Measurements from ENCODE around the gene ANAPC13.

ANAPC13 gene
- 11.4 to 20.9 (median 13.0) reads per million in 3 donors for total RNA-seq

- Histone ChIP-seq H3K27ac (ENCODE audit: insufficient read depth, low read length, poor library complexity, severe bottlenecking) (peak within 1 kb of the TSS; percentile 88), H3K27me3 (replicated peaks; ENCODE audit: control insufficient read depth, insufficient read depth, low read length, poor library complexity, severe bottlenecking) (no peaks in the 10 kb centered on the region), H3K4me3 (ENCODE audit: insufficient read depth, low read depth, low read length, poor library complexity, severe bottlenecking) (peak within 1 kb of the TSS; percentile 80), H3K9me3 (ENCODE audit: control insufficient read depth, low read length) (no peaks in the 10 kb centered on the region), H3K36me3 (ENCODE audit: control insufficient read depth, insufficient read depth, low read length) (peaks cover 17% of the 10 kb centered on the region), H3K4me1 (ENCODE audit: control insufficient read depth, insufficient read depth, low read length, poor library complexity, severe bottlenecking) (peaks cover 7% of the 10 kb centered on the region)
- DNase-seq: peak; percentile 90 to 94 (median 90)
Observed at GRCh38 chr3:134485718-134486576, at the start of gene ANAPC13, which contains the start of gene CEP63. ANAPC13 (minus strand) TSS chr3:134485985; CDS start chr3:134482904, 3,081 bp downstream. CEP63 (plus strand) TSS chr3:134486057; CDS start chr3:134495321, 9,264 bp downstream.

- no peaks in the 10 kb centered on the region for H3K27me3 ChIP-seq (replicated peaks; ENCODE audit: control insufficient read depth, insufficient read depth, low read length, poor library complexity, severe bottlenecking)
- H3K4me1 ChIP-seq (ENCODE audit: control insufficient read depth, insufficient read depth, low read length, poor library complexity, severe bottlenecking): no peaks in the 10 kb centered on the region
- no peak overlapping the region for H3K4me3 ChIP-seq (ENCODE audit: insufficient read depth, low read depth, low read length, poor library complexity, severe bottlenecking)
- no peak overlapping the region for H3K27ac ChIP-seq (ENCODE audit: insufficient read depth, low read length, poor library complexity, severe bottlenecking)
- no peak for DNase-seq
- H3K36me3 ChIP-seq (ENCODE audit: control insufficient read depth, insufficient read depth, low read length): peaks cover 26% of the 10 kb centered on the region
- H3K9me3 ChIP-seq (ENCODE audit: control insufficient read depth, low read length): no peaks in the 10 kb centered on the region
Observed at GRCh38 chr3:134535186-134535970, 49.6 kb upstream of the ANAPC13 start.

- Histone ChIP-seq H3K36me3 (ENCODE audit: control insufficient read depth, insufficient read depth, low read length) (peaks cover 23% of the 10 kb centered on the region), H3K9me3 (ENCODE audit: control insufficient read depth, low read length) (no peaks in the 10 kb centered on the region), H3K27ac (ENCODE audit: insufficient read depth, low read length, poor library complexity, severe bottlenecking) (no peak overlapping the region), H3K27me3 (replicated peaks; ENCODE audit: control insufficient read depth, insufficient read depth, low read length, poor library complexity, severe bottlenecking) (no peaks in the 10 kb centered on the region), H3K4me3 (ENCODE audit: insufficient read depth, low read depth, low read length, poor library complexity, severe bottlenecking) (no peak overlapping the region), H3K4me1 (ENCODE audit: control insufficient read depth, insufficient read depth, low read length, poor library complexity, severe bottlenecking) (no peaks in the 10 kb centered on the region)
- no peak for DNase-seq
Observed at GRCh38 chr3:134533493-134533892, 47.7 kb upstream of the ANAPC13 start.

- no peaks in the 10 kb centered on the region for H3K36me3 ChIP-seq (ENCODE audit: control insufficient read depth, insufficient read depth, low read length)
- H3K4me3 ChIP-seq (ENCODE audit: insufficient read depth, low read depth, low read length, poor library complexity, severe bottlenecking): no peak overlapping the region
- no peaks in the 10 kb centered on the region for H3K27me3 ChIP-seq (replicated peaks; ENCODE audit: control insufficient read depth, insufficient read depth, low read length, poor library complexity, severe bottlenecking)
- DNase-seq: no peak
- no peaks in the 10 kb centered on the region for H3K4me1 ChIP-seq (ENCODE audit: control insufficient read depth, insufficient read depth, low read length, poor library complexity, severe bottlenecking)
- no peak overlapping the region for H3K27ac ChIP-seq (ENCODE audit: insufficient read depth, low read length, poor library complexity, severe bottlenecking)
- H3K9me3 ChIP-seq (ENCODE audit: control insufficient read depth, low read length): peaks cover 4% of the 10 kb centered on the region
Observed at GRCh38 chr3:134527538-134528186, 41.9 kb upstream of the ANAPC13 start.

GRCh38 chr3:134527037-134527436, 41.3 kb upstream of the ANAPC13 start:
- Histone ChIP-seq H3K4me3 (ENCODE audit: insufficient read depth, low read depth, low read length, poor library complexity, severe bottlenecking) (no peak overlapping the region), H3K4me1 (ENCODE audit: control insufficient read depth, insufficient read depth, low read length, poor library complexity, severe bottlenecking) (no peaks in the 10 kb centered on the region), H3K27me3 (replicated peaks; ENCODE audit: control insufficient read depth, insufficient read depth, low read length, poor library complexity, severe bottlenecking) (no peaks in the 10 kb centered on the region), H3K36me3 (ENCODE audit: control insufficient read depth, insufficient read depth, low read length) (no peaks in the 10 kb centered on the region), H3K27ac (ENCODE audit: insufficient read depth, low read length, poor library complexity, severe bottlenecking) (no peak overlapping the region), H3K9me3 (ENCODE audit: control insufficient read depth, low read length) (peaks cover 4% of the 10 kb centered on the region)
- no peak for DNase-seq

GRCh38 chr3:134526319-134526718, 40.5 kb upstream of the ANAPC13 start:
- no peak for DNase-seq
- Histone ChIP-seq H3K27ac (ENCODE audit: insufficient read depth, low read length, poor library complexity, severe bottlenecking) (no peak overlapping the region), H3K4me1 (ENCODE audit: control insufficient read depth, insufficient read depth, low read length, poor library complexity, severe bottlenecking) (no peaks in the 10 kb centered on the region), H3K9me3 (ENCODE audit: control insufficient read depth, low read length) (peaks cover 4% of the 10 kb centered on the region), H3K27me3 (replicated peaks; ENCODE audit: control insufficient read depth, insufficient read depth, low read length, poor library complexity, severe bottlenecking) (no peaks in the 10 kb centered on the region), H3K4me3 (ENCODE audit: insufficient read depth, low read depth, low read length, poor library complexity, severe bottlenecking) (no peak overlapping the region), H3K36me3 (ENCODE audit: control insufficient read depth, insufficient read depth, low read length) (no peaks in the 10 kb centered on the region)

GRCh38 chr3:134525293-134525692, 39.5 kb upstream of the ANAPC13 start:
- Histone ChIP-seq H3K27ac (ENCODE audit: insufficient read depth, low read length, poor library complexity, severe bottlenecking) (no peak overlapping the region), H3K4me1 (ENCODE audit: control insufficient read depth, insufficient read depth, low read length, poor library complexity, severe bottlenecking) (no peaks in the 10 kb centered on the region), H3K36me3 (ENCODE audit: control insufficient read depth, insufficient read depth, low read length) (no peaks in the 10 kb centered on the region), H3K4me3 (ENCODE audit: insufficient read depth, low read depth, low read length, poor library complexity, severe bottlenecking) (no peak overlapping the region), H3K9me3 (ENCODE audit: control insufficient read depth, low read length) (peaks cover 4% of the 10 kb centered on the region), H3K27me3 (replicated peaks; ENCODE audit: control insufficient read depth, insufficient read depth, low read length, poor library complexity, severe bottlenecking) (no peaks in the 10 kb centered on the region)
- no peak for DNase-seq

- Histone ChIP-seq H3K27me3 (replicated peaks; ENCODE audit: control insufficient read depth, insufficient read depth, low read length, poor library complexity, severe bottlenecking) (no peaks in the 10 kb centered on the region), H3K4me3 (ENCODE audit: insufficient read depth, low read depth, low read length, poor library complexity, severe bottlenecking) (no peak overlapping the region), H3K27ac (ENCODE audit: insufficient read depth, low read length, poor library complexity, severe bottlenecking) (no peak overlapping the region), H3K9me3 (ENCODE audit: control insufficient read depth, low read length) (peaks cover 4% of the 10 kb centered on the region), H3K4me1 (ENCODE audit: control insufficient read depth, insufficient read depth, low read length, poor library complexity, severe bottlenecking) (no peaks in the 10 kb centered on the region), H3K36me3 (ENCODE audit: control insufficient read depth, insufficient read depth, low read length) (no peaks in the 10 kb centered on the region)
- DNase-seq: no peak
Observed at GRCh38 chr3:134522541-134522940, 36.8 kb upstream of the ANAPC13 start.

GRCh38 chr3:134517791-134518190, 32.0 kb upstream of the ANAPC13 start:
- Histone ChIP-seq H3K4me3 (ENCODE audit: insufficient read depth, low read depth, low read length, poor library complexity, severe bottlenecking) (no peak overlapping the region), H3K9me3 (ENCODE audit: control insufficient read depth, low read length) (no peaks in the 10 kb centered on the region), H3K4me1 (ENCODE audit: control insufficient read depth, insufficient read depth, low read length, poor library complexity, severe bottlenecking) (no peaks in the 10 kb centered on the region), H3K27me3 (replicated peaks; ENCODE audit: control insufficient read depth, insufficient read depth, low read length, poor library complexity, severe bottlenecking) (no peaks in the 10 kb centered on the region), H3K27ac (ENCODE audit: insufficient read depth, low read length, poor library complexity, severe bottlenecking) (no peak overlapping the region), H3K36me3 (ENCODE audit: control insufficient read depth, insufficient read depth, low read length) (peaks cover 10% of the 10 kb centered on the region)
- DNase-seq: no peak

Data from effector memory CD4-positive, alpha-beta T cell (primary cell).